ENCODE measurements around the gene CYP27B1.

GRCh38 chr12:57759360-57759980 lies 7.4 kb downstream of the CYP27B1 start:
- TF ChIP-seq CTCF (IDR thresholded peaks at IDR 0.05) = peak; percentile 27 to 57 (median 45)
- no peak for TF ChIP-seq POLR2A (IDR thresholded peaks at IDR 0.05)
- TF ChIP-seq EP300 (IDR thresholded peaks at IDR 0.05; ENCODE audit: low read depth) = no peak
